Neural progenitor cell (in vitro differentiated cells): ENCODE measurements around the gene CCDC93. TPM values are rescaled to one million over a fixed set of nuclear protein-coding genes. Genes with fewer than 3 reads are reported as not detected.

Source experiments
- DNase-seq: peaks from one replicate; pipeline ENCODE4 v3.0.0-alpha.2; 2016; ENCODE audit warnings: low spot score
- H2AFZ ChIP-seq: fragments of 200-600 bp; sonication (generic); replicated peaks from 2 replicates; pipeline ENCODE4 v1.6.1; 2016; ENCODE audit warnings: antibody characterized with exemption
- H3F3A ChIP-seq: fragments of 200-600 bp; sonication (generic); 2 replicates; pipeline ENCODE4 v1.6.1; 2016; ENCODE audit warnings: antibody characterized with exemption, low read depth
- H3K27ac ChIP-seq: fragments of 200-600 bp; sonication (generic); 2 replicates; pipeline ENCODE4 v1.5.1; 2016; ENCODE audit warnings: mild to moderate bottlenecking
- H3K27me3 ChIP-seq: fragments of 200-600 bp; sonication (generic); 2 replicates; pipeline ENCODE4 v1.6.1; 2016; ENCODE audit warnings: mild to moderate bottlenecking, moderate library complexity
- H3K36me3 ChIP-seq: fragments of 200-600 bp; sonication (generic); 2 replicates; pipeline ENCODE4 v1.5.1; 2016
- H3K4me1 ChIP-seq: fragments of 200-600 bp; sonication (generic); 2 replicates; pipeline ENCODE4 v1.6.1; 2016; ENCODE audit warnings: mixed run types
- H3K4me2 ChIP-seq: fragments of 200-600 bp; sonication (generic); 2 replicates; pipeline ENCODE4 v1.6.1; 2016
- H3K4me3 ChIP-seq: fragments of 200-600 bp; sonication (generic); 2 replicates; pipeline ENCODE4 v1.5.1; 2016
- H3K79me2 ChIP-seq: fragments of 200-600 bp; sonication (generic); 2 replicates; pipeline ENCODE4 v1.6.1; 2016; ENCODE audit warnings: low read depth
- H3K9ac ChIP-seq: fragments of 200-600 bp; sonication (generic); 2 replicates; pipeline ENCODE4 v1.6.1; 2016
- H3K9me3 ChIP-seq: fragments of 200-600 bp; sonication (generic); 2 replicates; pipeline ENCODE4 v1.5.1; 2016; ENCODE audit warnings: low read depth
- H4K20me1 ChIP-seq: fragments of 200-600 bp; sonication (generic); 2 replicates; pipeline ENCODE4 v1.6.1; 2016; ENCODE audit warnings: low read depth
- H3K27ac Mint-ChIP-seq: 3 replicates; pipeline ENCODE4 v1.8.0; 2021; ENCODE audit warnings: mixed read lengths
- H3K27me3 Mint-ChIP-seq: 2 replicates; pipeline ENCODE4 v1.8.0; 2022; ENCODE audit warnings: low read depth, mild to moderate bottlenecking, inconsistent platforms, moderate library complexity, mixed read lengths; ENCODE audit not compliant: insufficient read depth
- H3K36me3 Mint-ChIP-seq: 3 replicates; pipeline ENCODE4 v1.8.0; 2021; ENCODE audit warnings: mixed read lengths
- H3K4me1 Mint-ChIP-seq: 3 replicates; pipeline ENCODE4 v1.8.0; 2021; ENCODE audit warnings: mixed read lengths
- H3K4me3 Mint-ChIP-seq: 3 replicates; pipeline ENCODE4 v1.8.0; 2021; ENCODE audit warnings: mild to moderate bottlenecking, moderate library complexity, mixed read lengths
- H3K9me3 Mint-ChIP-seq: 3 replicates; pipeline ENCODE4 v1.8.0; 2020; ENCODE audit warnings: mixed read lengths
- EZH2 ChIP-seq: fragments of 200-600 bp; sonication (generic); IDR thresholded peaks from 2 replicates; pipeline ENCODE4 v1.6.1; 2017; ENCODE audit warnings: antibody characterized with exemption, mild to moderate bottlenecking, moderate library complexity
- EZH2phosphoT487 ChIP-seq: fragments of 200-600 bp; sonication (generic); IDR thresholded peaks from 2 replicates; pipeline ENCODE4 v1.6.1; 2017; ENCODE audit warnings: antibody characterized with exemption
- total RNA-seq: library from RNA; depleted of rRNA; stranded (reverse); fragments of >200 nt; gene quantifications from 2 replicates; pipeline ENCODE4 v1.2.3, GENCODE V29; 2015; ENCODE audit warnings: low replicate concordance
- TF ChIP-seq, protein P1 (sequence below): fragments of 200-600 bp; sonication (generic); IDR thresholded peaks from 2 replicates; pipeline ENCODE4 v1.5.1; 2017; ENCODE audit warnings: antibody characterized with exemption, mild to moderate bottlenecking

CCDC93 gene
- total RNA-seq, 1 donor from 2014 or later = 21.0 TPM

DNA sequence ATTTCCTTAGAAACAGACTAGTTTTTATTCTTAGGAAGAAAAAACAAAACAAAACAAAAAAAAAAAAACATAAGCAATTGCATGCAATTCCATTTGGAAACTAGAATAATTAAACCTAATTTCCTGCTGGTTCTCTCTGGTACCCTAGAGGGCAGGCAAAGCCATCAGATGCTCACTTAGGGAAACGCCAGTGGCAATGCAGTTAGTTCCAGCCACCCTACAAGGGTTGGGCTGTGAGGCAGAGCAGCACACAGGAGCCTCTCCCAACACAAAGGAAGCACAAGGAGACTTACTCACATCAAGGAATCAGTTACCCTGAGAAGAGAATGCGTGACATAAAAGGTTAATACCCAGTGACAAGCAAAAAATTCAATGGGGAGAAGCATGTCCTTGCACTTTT lies 28.8 kb downstream of the CCDC93 start:
- Mint-ChIP-seq H3K4me1 (peaks cover 3% of the 10 kb centered on the region), H3K27me3 (no peaks in the 10 kb centered on the region), H3K36me3 (peaks cover 4% of the 10 kb centered on the region), H3K27ac (no peak overlapping the region), H3K4me3 (no peak overlapping the region), H3K9me3 (no peaks in the 10 kb centered on the region)
- H3K27me3 ChIP-seq = no peaks in the 10 kb centered on the region
- no peak overlapping the region for H2AFZ ChIP-seq
- H3K27ac ChIP-seq = no peak overlapping the region
- H3K4me2 ChIP-seq = no peak overlapping the region
- H3K36me3 ChIP-seq = no peaks in the 10 kb centered on the region
- H3F3A ChIP-seq = no peaks in the 10 kb centered on the region
- H4K20me1 ChIP-seq = no peaks in the 10 kb centered on the region
- no peak for TF ChIP-seq EZH2phosphoT487
- TF ChIP-seq, protein P1, sequence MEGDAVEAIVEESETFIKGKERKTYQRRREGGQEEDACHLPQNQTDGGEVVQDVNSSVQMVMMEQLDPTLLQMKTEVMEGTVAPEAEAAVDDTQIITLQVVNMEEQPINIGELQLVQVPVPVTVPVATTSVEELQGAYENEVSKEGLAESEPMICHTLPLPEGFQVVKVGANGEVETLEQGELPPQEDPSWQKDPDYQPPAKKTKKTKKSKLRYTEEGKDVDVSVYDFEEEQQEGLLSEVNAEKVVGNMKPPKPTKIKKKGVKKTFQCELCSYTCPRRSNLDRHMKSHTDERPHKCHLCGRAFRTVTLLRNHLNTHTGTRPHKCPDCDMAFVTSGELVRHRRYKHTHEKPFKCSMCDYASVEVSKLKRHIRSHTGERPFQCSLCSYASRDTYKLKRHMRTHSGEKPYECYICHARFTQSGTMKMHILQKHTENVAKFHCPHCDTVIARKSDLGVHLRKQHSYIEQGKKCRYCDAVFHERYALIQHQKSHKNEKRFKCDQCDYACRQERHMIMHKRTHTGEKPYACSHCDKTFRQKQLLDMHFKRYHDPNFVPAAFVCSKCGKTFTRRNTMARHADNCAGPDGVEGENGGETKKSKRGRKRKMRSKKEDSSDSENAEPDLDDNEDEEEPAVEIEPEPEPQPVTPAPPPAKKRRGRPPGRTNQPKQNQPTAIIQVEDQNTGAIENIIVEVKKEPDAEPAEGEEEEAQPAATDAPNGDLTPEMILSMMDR = peak; percentile 42
- H3K4me3 ChIP-seq = no peak overlapping the region
- DNase-seq = peak; percentile 69
- no peaks in the 10 kb centered on the region for H3K9me3 ChIP-seq
- H3K9ac ChIP-seq = no peak overlapping the region
- no peaks in the 10 kb centered on the region for H3K79me2 ChIP-seq
- H3K4me1 ChIP-seq = peaks cover 11% of the 10 kb centered on the region

DNA sequence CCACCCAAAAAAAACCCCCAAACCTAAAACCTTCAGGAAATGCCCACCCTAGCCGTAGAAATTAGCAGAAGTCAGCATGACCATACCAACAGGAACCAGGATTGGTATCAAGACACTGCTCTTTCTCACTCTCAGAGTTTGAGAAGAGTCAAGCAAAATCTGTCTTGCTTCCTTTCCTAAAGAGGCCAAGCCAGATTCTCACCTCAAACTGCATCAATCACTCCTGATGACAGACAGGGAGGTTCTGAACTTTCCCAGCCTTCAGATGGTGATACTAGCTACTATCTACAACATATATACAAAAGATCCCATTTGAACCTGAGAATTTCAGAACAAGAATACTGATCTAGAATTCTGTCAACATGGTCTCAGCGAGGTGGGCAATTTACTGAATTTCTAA lies 29.7 kb downstream of the CCDC93 start:
- Histone ChIP-seq H3K4me3 (no peak overlapping the region), H3K4me1 (peaks cover 15% of the 10 kb centered on the region), H3K27ac (no peak overlapping the region), H3K27me3 (no peaks in the 10 kb centered on the region), H2AFZ (no peak overlapping the region), H3K9ac (no peak overlapping the region), H3K79me2 (no peaks in the 10 kb centered on the region), H3F3A (no peaks in the 10 kb centered on the region), H4K20me1 (no peaks in the 10 kb centered on the region), H3K9me3 (no peaks in the 10 kb centered on the region), H3K36me3 (no peaks in the 10 kb centered on the region), H3K4me2 (no peak overlapping the region)
- Mint-ChIP-seq H3K27me3 (no peaks in the 10 kb centered on the region), H3K36me3 (peaks cover 2% of the 10 kb centered on the region), H3K9me3 (no peaks in the 10 kb centered on the region), H3K27ac (no peak overlapping the region), H3K4me3 (no peak overlapping the region), H3K4me1 (peaks cover 3% of the 10 kb centered on the region)
- DNase-seq = no peak
- TF ChIP-seq EZH2 = no peak
- TF ChIP-seq EZH2phosphoT487 = no peak
- TF ChIP-seq, protein P1 = no peak

DNA sequence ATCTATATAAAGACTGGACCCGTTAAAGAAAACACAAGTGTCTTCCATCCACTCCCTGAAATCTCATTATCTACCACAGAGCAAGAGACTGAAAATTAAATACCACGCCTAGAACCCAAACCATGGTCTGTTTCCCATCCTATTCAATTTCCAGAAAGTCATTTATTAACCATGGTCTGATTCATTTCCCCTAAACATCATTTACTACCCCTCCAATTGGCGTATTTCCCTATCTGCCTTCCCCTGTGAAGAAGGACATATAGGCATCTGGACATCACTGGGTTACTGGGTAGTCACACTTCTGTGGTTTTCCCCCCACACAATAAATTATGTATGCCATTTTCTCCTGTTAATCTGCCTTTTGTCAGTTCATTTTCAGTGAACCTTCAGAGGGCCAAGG lies 30.8 kb downstream of the CCDC93 start:
- H3F3A ChIP-seq = no peaks in the 10 kb centered on the region
- no peak overlapping the region for H3K4me2 ChIP-seq
- H3K4me3 ChIP-seq = no peak overlapping the region
- H3K79me2 ChIP-seq = no peaks in the 10 kb centered on the region
- TF ChIP-seq EZH2 (no peak), EZH2phosphoT487 (no peak)
- TF ChIP-seq, protein P1 = no peak
- no peak overlapping the region for H2AFZ ChIP-seq
- Mint-ChIP-seq H3K9me3 (no peaks in the 10 kb centered on the region), H3K36me3 (peaks cover 2% of the 10 kb centered on the region), H3K4me1 (peaks cover 3% of the 10 kb centered on the region), H3K4me3 (no peak overlapping the region), H3K27ac (no peak overlapping the region), H3K27me3 (no peaks in the 10 kb centered on the region)
- DNase-seq = no peak
- no peaks in the 10 kb centered on the region for H4K20me1 ChIP-seq
- no peaks in the 10 kb centered on the region for H3K27me3 ChIP-seq
- no peak overlapping the region for H3K27ac ChIP-seq
- no peaks in the 10 kb centered on the region for H3K9me3 ChIP-seq
- H3K9ac ChIP-seq = no peak overlapping the region
- H3K4me1 ChIP-seq = peaks cover 15% of the 10 kb centered on the region
- H3K36me3 ChIP-seq = no peaks in the 10 kb centered on the region
